Stimulated activated CD8-positive, alpha-beta memory T cell treated with anti-CD3 and anti-CD28 coated beads, Interleukin-7, amount 100 ng/mL, for 48 hours (primary cell): ENCODE results near the gene TAPBPL.
A peak's percentile ranks its signal among the peaks of the same experiment; 100 is the strongest.
"Not testable (repeated sequence)": the region's sequence is repeated elsewhere in the genome, so short reads cannot be mapped to it uniquely, and the experiment has no call there.

Source experiments
- DNase-seq, 2 donors: peaks; one replicate each; pipeline ENCODE4 v3.0.0-alpha.2; 2020; ENCODE audit warnings: low read depth in 1 of 2; ENCODE audit errors: extremely low read depth in 1 of 2

TAPBPL gene

GRCh38 chr12:6462234-6462995 is 10.6 kb downstream of the TAPBPL start:
- no peak for DNase-seq

GRCh38 chr12:6463216-6463615 is 11.4 kb downstream of the TAPBPL start:
- DNase-seq, result no peak

- DNase-seq, result no peak
Measured at GRCh38 chr12:6463858-6464257, 12.0 kb downstream of the TAPBPL start.

- no peak for DNase-seq
Measured at GRCh38 chr12:6464531-6464930, 12.7 kb downstream of the TAPBPL start.

GRCh38 chr12:6465467-6466183 is 13.8 kb downstream of the TAPBPL start:
- DNase-seq, result no peak

GRCh38 chr12:6466184-6466573 is 14.3 kb downstream of the TAPBPL start:
- DNase-seq, result no peak

- DNase-seq, result not testable (repeated sequence)
Measured at GRCh38 chr12:6466751-6467150, 14.9 kb downstream of the TAPBPL start.

GRCh38 chr12:6467571-6468282 is 15.9 kb downstream of the TAPBPL start:
- DNase-seq, result not testable (repeated sequence)

- DNase-seq, result no peak
Measured at GRCh38 chr12:6468283-6468575, 16.4 kb downstream of the TAPBPL start.

- no peak for DNase-seq
Measured at GRCh38 chr12:6469092-6469491, 17.2 kb downstream of the TAPBPL start.

GRCh38 chr12:6469609-6470374 is 17.9 kb downstream of the TAPBPL start:
- DNase-seq, result no peak

GRCh38 chr12:6470375-6471163 is 18.7 kb downstream of the TAPBPL start, which contains the start of gene VAMP1:
VAMP1 (minus strand) TSS chr12:6470677; CDS start chr12:6470531, 146 bp downstream.
- DNase-seq, result peak; percentile 93 to 98

- DNase-seq, result no peak
Measured at GRCh38 chr12:6471989-6472360, 20.1 kb downstream of the TAPBPL start.

GRCh38 chr12:6472491-6472890 is 20.6 kb downstream of the TAPBPL start:
- no peak for DNase-seq

GRCh38 chr12:6475233-6475975 is 23.6 kb downstream of the TAPBPL start:
- DNase-seq, result not testable (repeated sequence)

- no peak for DNase-seq
Measured at GRCh38 chr12:6476489-6476888, 24.6 kb downstream of the TAPBPL start.

GRCh38 chr12:6477601-6478377 is 25.9 kb downstream of the TAPBPL start:
- not testable (repeated sequence) for DNase-seq

GRCh38 chr12:6478416-6478815 is 26.6 kb downstream of the TAPBPL start:
- DNase-seq, result no peak

GRCh38 chr12:6488240-6488639 is 36.4 kb downstream of the TAPBPL start:
- no peak for DNase-seq
